HG02943 (cell line): ENCODE data around the gene RTKN.
"Not testable (repeated sequence)": the region's sequence is repeated elsewhere in the genome, so short reads cannot be mapped to it uniquely, and the experiment has no call there.

ENCODE experiments used
- ATAC-seq: cut with Tn5 transposase; IDR thresholded peaks from one replicate; pipeline ENCODE4 v1.9.1; 2021; ENCODE audit warnings: mild to moderate bottlenecking, low read depth, moderate library complexity; ENCODE audit not compliant: unreplicated experiment

Gene RTKN

DNA sequence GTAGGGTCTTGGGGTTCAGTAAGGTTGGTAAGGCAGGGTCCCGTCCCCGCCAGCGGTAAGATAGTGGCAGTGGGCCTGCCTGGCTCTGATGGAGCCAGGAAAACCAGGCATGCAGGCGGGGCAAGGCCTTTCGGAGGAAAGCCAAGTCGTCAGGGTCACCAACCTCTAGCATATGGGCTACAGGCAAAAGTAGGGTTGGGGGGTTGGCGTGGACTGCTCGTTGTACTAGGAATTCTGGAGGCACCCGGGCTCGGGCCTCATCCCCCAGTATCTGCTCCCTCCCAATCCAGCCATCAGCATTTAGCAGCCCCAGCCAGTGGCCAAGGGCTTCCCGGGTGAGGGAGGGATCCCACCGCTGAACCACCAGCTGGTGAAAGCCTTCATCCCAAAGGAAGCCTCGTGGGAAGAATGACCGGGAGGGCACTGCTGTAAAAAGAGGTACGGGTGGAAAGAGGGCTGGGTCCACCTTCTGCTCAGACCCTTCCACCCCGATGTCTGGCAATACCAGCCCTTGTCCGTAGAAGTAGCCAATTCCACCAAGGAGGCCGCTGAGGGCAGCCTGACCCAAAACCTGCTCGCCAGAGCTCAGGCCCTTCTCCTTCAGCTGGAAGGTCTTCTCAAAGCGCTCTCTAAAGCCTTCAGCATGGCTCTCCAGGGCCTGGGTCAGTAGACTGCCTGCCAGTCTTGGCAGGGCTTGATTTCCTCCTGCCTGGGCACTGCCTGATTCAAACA lies 20.5 kb upstream of the RTKN start:
- ATAC-seq = no peak

DNA sequence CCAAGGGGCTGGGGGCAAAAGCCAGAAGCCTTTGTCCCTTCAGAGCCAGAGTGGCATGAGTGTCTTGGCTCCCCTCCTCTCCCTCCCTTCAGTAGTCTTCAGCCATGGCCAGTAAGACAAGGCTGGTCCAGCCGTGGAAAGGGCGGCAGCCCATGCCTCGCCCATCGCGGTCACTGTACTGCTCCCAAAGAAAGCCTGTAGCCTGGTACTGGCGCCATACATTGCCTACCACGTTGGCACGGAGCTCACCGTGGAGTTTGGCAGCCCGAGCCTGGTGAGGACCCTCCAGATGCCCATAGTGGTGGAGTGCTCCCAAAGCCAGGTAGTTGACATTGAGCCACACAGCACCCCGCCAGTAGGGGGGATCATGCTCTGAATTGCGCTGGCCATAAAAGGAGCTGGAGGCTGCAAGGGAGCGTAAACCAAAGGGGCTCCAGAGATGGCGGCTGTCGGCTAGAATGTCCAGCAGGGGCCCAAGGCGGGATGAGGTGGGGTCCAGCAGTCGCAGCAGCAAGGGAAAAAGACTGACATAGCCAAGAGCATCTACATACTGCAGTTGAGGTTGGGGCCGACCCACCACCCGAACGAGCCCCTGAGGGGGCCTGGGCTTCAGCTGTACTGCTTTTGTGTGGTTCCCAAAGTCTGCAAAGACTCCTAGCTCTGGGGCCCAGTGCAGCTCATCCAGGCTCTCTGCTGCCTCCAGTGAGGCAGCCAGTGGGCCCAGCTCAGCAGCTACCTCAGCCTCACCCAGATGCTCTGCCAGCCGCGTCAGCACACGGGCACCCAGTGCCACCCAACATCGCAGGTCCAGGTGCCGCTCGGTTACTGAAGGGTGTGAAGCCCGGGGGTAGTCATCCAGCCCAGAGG lies 19.7 kb upstream of the RTKN start:
- ATAC-seq = no peak

DNA sequence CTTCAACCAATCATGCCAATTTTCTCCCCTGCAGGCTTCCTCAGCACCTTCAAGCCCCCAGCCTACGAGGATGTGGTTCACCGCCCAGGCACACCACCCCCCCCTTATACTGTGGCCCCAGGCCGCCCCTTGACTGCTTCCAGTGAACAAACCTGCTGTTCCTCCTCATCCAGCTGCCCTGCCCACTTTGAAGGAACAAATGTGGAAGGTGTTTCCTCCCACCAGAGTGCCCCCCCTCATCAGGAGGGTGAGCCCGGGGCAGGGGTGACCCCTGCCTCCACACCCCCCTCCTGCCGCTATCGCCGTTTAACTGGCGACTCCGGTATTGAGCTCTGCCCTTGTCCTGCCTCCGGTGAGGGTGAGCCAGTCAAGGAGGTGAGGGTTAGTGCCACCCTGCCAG lies 18.4 kb upstream of the RTKN start:
- ATAC-seq = not testable (repeated sequence)

DNA sequence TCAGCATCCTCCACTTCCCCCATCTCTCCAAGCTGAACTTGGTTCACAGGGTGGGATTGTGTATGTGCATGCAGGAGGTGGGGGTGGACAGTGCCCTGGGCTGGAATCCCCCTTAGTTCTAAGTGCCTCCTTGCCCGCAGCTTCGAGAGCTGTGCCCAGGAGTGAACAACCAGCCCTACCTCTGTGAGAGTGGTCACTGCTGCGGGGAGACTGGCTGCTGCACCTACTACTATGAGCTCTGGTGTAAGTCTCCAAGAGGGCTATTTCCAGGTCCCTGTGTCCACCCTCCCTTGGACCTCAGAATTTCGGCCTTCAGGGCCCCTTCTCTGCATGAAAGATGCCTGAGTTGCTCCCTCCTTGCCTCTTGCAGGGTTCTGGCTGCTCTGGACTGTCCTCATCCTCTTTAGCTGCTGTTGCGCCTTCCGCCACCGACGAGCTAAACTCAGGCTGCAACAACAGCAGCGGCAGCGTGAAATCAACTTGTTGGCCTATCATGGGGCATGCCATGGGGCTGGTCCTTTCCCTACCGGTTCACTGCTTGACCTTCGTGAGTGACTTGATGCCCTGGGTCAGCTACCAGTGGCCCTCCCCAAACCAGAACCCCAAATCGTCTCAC lies 17.9 kb upstream of the RTKN start:
- not testable (repeated sequence) for ATAC-seq

DNA sequence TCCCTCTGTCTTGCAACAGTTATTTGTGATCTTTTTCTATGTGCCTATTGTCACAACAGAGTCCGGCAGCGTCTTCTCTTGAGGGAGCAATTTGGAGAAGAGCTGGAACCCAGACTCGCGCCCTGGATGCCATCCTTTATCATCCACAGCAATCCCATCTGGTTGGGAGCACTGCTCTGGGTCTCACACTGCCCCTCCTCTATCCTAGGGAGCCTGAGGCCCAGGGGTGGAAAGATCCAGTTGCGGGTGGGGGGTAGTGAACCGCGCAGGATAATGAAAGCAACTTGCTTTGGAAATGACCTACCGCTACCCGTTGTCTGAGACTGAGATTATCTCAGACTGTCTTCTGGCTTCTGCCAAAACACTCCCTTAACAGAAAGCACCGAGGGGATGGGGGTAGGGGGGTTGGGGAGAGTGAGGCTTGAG lies 17.2 kb upstream of the RTKN start:
- ATAC-seq = no peak

DNA sequence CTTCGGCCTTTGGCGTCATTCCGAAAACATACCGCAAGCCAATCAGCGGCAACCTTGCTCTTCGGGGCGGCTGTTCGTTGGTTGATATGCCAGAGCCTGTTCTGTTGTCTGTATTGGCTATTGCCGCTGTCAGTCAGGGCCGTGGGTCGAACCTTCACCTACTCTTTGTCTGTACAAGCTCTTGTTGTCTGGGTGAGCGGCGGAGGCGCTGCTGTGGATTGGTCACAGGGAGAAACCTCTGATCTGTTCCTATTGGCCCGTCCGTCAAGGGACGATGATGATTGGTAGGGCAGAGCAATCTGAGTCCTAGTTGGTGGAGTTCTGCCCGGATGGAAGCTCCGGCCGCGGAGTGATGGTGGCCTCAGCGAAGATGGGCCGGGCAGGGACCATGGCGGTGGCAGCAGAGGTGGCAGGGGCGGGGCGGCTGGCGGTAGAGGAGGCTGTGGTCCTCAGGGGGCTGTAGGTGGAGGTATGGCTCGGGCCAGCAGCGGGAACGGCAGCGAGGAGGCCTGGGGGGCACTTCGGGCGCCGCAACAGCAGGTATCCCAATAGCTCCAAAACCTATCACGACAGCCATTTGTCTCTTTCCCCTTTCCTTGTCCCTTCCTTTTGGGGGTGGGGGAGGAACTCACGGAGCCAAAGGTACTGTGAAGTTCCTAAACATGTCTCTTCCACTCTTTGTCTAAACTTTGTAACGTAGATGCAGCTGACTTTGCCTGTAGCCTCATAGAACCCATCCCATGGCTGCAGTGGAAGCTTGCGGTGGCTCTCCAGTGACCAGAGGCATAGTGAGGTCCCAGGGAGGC lies 16.6 kb upstream of the RTKN start, which contains the start of gene WBP1:
TSS of gene WBP1 (plus strand) at position 307 of the 806 bp plus-strand sequence. CDS start at position 472, 165 bp downstream.
- peak; percentile 78 for ATAC-seq

DNA sequence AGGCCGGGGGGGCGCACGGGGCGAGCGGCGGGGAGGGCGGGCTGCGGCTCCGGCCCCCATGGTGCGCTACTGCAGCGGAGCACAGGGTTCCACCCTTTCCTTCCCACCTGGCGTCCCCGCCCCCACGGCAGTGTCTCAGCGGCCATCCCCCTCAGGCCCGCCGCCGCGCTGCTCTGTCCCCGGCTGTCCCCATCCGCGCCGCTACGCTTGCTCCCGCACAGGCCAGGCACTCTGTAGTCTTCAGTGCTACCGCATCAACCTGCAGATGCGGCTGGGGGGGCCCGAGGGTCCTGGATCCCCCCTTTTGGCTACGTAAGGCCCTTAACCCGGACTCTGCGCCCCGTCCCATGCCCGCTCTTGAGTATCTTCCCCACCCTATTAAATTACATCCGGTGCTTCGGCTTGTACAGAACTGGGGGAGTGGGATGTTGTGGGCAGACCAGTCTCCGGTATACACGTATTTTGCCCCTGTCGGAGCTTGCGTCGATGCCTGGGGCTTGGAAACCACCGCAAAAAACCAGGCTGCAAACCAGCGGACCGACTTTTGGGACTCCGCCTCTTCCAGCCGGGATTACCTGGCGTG lies 15.9 kb upstream of the RTKN start:
- ATAC-seq = peak; percentile 35

DNA sequence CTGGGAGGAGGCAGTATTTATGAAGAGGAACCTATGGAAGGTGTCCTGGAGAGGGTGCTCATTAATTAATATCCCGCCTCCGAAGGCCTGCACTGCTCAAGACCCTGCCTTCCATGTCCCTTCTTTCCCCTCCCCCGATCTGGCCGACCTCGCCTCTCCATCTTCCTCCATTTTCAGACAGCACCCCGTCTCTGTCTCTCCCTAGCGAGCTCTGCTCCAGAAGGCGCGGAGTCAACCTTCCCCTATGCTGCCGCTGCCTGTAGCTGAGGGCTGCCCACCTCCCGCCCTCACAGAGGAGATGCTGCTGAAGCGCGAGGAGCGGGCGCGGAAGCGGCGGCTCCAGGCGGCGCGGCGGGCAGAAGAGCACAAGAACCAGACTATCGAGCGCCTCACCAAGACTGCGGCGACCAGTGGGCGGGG lies 15.4 kb upstream of the RTKN start:
- ATAC-seq = no peak

DNA sequence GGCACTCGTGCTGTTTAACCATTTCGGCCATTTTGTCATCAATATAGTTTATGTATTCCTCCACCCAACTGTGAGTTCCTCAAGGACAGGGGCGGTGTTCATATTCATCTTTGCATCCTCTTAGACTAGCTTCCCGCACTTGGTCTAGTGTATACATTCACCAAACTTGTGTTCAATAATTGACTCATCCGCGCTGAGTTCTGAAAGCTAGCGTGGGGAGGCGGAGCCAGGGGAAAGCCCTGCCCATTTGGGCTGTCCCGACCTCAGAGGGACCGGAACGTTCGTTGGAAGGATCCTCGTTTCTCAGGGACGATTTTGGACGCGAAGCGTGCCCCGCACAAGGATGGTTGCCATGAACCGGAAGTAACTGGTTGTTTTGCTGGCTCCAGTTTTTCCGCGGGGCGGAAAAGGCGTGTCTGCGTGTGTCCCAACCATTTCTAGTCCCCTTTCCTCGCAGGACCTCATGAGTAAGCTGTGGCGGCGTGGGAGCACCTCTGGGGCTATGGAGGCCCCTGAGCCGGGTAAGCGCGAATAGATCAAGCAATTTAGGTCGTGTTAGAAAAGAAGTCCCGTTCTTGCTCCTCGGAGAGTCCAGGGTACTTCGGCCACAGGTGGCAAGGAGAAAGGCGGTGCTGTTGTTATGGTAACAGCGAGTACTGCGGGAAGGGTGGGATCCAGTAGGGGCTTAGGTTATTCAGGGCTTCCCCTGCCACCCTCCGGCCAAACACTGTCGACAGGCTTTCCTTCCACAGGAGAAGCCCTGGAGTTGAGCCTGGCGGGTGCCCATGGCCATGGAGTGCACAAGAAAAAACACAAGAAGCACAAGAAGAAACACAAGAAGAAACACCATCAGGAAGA lies 13.1 kb upstream of the RTKN start, which contains the start of gene INO80B:
TSS of gene INO80B (plus strand) at position 434 of the 858 bp plus-strand sequence. CDS start at position 464, 30 bp downstream.
- peak; percentile 39 for ATAC-seq

DNA sequence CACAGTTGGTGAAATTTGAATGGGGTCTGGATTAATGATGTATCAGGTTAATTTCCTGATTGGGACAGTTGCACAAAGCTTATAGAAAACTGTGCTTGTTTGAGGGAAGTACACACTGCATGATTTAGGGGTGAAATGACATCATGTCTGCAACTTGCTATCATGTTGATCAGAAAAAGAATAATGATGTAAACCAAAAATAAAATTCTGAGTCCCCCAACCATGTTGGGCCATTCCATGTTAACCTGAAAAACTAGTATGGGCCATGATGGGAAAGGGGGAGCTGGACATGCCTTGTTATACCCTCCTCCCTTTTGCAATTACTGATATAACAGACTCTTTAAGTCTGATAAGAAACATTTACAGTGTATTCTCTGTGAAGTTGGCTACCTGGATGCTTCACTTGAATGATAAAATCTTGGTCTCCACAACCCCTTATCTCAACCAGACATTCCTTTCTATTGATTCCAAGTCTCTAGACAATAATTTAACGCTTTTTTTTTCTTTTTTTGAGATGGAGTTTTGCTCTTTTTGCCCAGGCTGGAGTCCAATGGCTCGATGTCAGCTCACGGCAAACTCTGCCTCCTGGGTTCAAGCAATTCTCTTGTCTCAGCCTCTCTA lies 8.9 kb upstream of the RTKN start:
- ATAC-seq = no peak

DNA sequence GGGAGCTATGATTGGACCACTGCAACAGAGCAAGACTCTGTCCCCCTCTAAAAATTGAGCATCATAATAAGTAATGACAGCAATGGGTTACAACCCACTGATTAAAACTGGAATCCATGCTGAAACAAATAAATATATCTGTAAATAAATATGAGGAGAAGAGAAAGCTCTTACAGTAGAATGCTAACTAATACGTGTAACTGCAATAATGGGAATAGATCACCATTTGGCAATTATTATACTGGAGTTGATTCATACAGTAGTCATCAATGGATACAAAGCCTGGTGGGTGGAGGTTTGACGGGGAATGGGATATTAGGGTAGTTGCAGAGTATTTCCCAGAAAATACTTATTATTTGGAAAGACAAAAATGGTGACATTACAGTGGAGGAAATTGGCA lies 7.0 kb upstream of the RTKN start:
- ATAC-seq = no peak

DNA sequence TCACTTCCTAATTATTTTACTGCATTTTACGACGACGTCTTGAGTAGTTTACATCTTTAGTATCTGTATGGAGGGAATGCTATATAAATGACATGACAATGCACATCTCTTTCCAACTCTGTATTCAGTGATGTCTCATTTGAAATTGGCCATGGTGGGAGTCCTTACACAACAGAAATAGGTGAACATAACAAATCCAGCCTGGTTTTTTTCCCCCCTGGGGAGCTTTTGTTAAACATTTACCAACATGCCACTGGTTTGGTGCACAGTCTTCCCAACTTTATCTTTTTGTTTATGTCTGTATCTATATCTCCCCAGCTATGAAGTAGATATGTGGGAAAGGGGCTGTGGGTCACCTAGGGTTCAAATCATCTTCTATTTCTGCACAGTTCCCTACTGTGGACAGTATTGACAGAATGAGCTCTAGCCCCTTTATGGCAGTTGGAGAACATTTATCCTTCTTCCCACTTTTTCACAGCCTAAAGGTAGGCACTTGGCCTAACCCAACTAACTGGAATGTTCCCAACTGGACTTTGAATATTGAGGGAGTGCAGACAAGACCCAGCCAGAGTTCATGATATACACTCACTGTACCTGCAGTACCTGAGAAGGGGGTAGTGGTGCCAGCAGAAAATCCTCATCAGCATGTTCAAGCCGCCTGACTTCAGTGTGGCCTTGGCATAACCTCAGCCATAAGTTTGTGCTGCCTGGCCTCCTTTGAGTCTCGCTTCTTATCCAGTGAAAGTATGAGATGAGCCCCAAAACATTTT lies 5.7 kb upstream of the RTKN start:
- no peak for ATAC-seq

DNA sequence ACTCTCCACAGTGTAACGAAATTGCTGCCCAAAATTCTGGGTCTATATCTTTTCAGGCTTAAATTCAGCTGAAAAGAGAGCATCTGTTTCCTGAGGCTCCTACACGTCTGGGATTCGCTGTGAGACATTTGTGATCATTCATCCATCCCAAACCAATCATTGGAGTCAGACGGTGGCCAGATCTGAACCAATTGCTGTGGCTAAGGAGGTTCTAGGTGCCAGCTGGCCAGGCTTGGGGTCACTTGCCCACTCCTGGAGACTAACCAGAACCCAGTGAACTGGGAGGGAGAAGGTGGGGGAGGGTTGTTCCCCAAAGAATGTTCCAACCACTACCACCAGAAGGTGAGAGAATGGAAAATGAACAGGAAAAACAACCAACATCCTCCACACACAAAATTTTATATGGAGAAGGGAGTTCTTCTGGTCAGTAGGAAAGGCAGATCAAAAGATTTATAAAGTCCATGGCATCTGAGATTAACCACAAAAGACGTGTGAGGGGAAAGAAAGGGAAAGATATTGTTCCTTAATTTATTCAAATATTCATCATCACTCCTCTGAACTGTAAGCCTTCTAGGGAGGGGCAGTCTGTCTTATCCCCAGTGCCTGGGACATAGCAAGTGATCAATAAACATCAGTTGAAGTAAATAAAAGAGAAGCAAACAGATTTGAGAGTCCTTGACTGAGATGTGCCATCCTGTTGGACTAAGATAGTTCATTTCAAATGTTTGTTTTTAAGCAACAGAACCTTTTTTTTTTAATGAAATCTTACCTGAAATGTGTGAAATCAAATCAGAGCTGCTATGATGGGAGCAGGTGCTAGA lies 3.0 kb upstream of the RTKN start:
- ATAC-seq = no peak

DNA sequence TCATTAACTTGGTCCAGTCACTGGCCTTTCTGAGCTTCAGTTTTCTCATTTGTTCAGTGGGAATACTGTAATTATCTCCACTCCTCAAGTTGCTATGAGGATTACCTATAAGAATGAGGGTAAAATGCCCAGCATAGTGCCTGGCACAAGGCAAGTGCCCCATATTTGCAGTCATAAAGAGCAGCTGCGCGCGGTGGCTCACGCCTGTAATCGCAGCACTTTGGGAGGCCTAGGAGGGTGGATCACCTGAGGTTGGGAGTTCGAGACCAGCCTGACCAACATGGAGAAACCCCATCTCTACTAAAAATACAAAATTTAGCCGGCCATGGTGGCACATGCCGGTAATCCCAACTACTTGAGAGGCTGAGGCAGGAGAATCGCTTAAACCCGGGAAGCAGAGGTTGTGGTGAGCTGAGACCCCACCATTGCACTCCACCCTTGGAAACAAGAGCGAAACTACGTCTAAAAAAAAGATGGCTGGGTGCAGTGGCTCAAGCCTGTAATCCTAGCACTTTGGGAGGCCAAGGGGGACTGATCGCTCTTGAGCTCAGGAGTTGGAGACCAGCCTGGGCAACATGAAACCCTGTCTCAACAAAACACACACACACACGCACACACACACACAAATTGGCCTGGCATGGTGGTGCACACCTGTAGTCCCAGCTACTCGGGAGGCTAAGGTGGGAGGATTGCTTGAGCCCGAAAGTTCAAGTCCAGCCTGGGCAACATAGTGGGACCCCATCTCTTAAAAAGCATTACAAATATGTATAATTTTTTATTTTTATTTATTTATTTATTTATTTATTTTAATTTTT lies 953 bp upstream of the RTKN start:
- not testable (repeated sequence) for ATAC-seq

DNA sequence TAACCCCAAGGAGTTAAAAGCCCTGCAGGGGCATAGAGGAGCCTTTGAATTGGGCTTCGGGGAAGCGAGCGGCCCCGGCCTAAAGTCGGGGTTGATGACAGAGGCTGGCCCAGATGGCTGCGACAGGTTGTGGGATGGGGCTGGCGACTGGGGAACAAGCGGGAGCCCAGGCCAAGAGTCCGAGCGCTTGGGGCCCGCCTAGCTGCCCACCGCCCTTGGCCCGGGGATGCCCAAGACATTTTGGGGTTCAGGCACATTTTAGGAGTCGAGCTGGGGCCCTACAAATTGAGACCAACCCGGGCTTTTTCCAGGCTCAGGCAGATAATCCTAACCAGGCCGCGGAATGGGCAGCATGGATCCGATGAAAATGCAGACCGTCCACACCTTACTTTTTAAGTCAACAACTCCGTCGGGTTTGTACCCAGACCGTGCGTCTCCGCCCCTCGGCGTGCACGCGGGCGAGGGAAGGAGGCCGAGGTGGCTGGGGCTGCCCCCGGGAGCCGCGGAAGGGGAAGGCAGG lies 507 bp downstream of the RTKN start:
- ATAC-seq = peak; percentile 20
